ENCODE data around the gene NBEAL1.
"Not testable (repeated sequence)": the region's sequence is repeated elsewhere in the genome, so short reads cannot be mapped to it uniquely, and the experiment has no call there.

Gene NBEAL1

GRCh38 chr2:203104273-203104672 is 89.6 kb downstream of the NBEAL1 start:
- TF ChIP-seq CTCF (conservative IDR thresholded peaks at IDR 0.05; ENCODE audit: control insufficient read depth, insufficient read depth, low read depth, low read length): no peak
- H3K4me3 ChIP-seq (ENCODE audit: control insufficient read depth, low read depth, low read length): no peak overlapping the region
- DNase-seq (ENCODE audit: low read depth): no peak

- no peak for TF ChIP-seq CTCF (conservative IDR thresholded peaks at IDR 0.05; ENCODE audit: control insufficient read depth, insufficient read depth, low read depth, low read length)
- DNase-seq (ENCODE audit: low read depth): no peak
- no peak overlapping the region for H3K4me3 ChIP-seq (ENCODE audit: control insufficient read depth, low read depth, low read length)
These were observed 91.3 kb downstream of the NBEAL1 start for GRCh38 chr2:203105996-203106395.

- not testable (repeated sequence) for H3K4me3 ChIP-seq (ENCODE audit: control insufficient read depth, low read depth, low read length); DNase-seq (ENCODE audit: low read depth)
These were observed 95.8 kb downstream of the NBEAL1 start for GRCh38 chr2:203110496-203110895.

DNA sequence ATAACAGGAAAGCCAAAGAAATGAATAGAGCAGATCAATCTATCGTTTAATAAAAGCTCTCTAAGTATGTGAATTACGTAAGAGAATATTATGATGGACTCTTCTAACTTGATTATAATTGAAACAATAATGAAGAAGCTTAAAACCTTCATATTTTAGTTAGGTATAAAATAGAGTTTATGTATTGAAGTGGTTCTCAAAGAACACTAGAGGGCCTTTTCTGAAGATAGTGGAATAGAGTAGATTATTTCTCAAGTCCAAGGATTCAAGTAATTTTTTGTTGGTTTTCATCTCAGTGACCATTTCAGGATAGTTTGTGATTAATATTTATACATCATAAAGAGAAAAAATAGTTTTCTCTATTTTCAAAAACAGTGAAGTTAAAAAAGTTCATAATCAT is 97.7 kb downstream of the NBEAL1 start:
- TF ChIP-seq CTCF (conservative IDR thresholded peaks at IDR 0.05; ENCODE audit: control insufficient read depth, insufficient read depth, low read depth, low read length): no peak
- H3K4me3 ChIP-seq (ENCODE audit: control insufficient read depth, low read depth, low read length): no peak overlapping the region
- DNase-seq (ENCODE audit: low read depth): no peak

GRCh38 chr2:203115201-203115700 is 100.6 kb downstream of the NBEAL1 start:
- not testable (repeated sequence) for H3K4me3 ChIP-seq (ENCODE audit: control insufficient read depth, low read depth, low read length); DNase-seq (ENCODE audit: low read depth)

- no peak overlapping the region for H3K4me3 ChIP-seq (ENCODE audit: control insufficient read depth, low read depth, low read length)
- no peak for TF ChIP-seq CTCF (conservative IDR thresholded peaks at IDR 0.05; ENCODE audit: control insufficient read depth, insufficient read depth, low read depth, low read length)
- DNase-seq (ENCODE audit: low read depth): no peak
These were observed 107.8 kb downstream of the NBEAL1 start for GRCh38 chr2:203122317-203122986.

GRCh38 chr2:203126996-203127395 is 112.3 kb downstream of the NBEAL1 start:
- no peak for DNase-seq (ENCODE audit: low read depth)
- TF ChIP-seq CTCF (conservative IDR thresholded peaks at IDR 0.05; ENCODE audit: control insufficient read depth, insufficient read depth, low read depth, low read length): no peak
- no peak overlapping the region for H3K4me3 ChIP-seq (ENCODE audit: control insufficient read depth, low read depth, low read length)

DNA sequence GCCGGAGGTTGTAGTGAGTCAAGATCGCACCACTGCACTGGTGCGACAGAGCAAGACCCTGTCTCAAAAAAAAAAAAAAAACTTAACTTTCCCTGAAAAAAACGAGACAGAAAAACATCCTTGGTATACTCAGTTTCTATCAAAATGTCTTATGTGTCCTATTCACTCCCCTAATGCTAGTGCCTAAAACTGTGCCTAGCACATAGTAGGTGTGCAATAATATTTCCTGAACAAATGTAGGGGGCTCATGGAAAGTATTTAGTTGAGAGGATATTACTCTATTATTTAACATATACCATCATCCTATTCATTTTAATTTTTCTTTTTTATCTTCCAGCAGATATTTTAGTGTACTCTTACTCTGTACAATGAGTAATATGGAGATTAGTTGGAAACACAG is 120.4 kb downstream of the NBEAL1 start:
- no peak for DNase-seq (ENCODE audit: low read depth)
- no peak overlapping the region for H3K4me3 ChIP-seq (ENCODE audit: control insufficient read depth, low read depth, low read length)
- TF ChIP-seq CTCF (conservative IDR thresholded peaks at IDR 0.05; ENCODE audit: control insufficient read depth, insufficient read depth, low read depth, low read length): no peak
